Natural killer cell treated with Interleukin-12 subunit alpha and Interleukin-12 subunit beta and Interleukin-15 and Interleukin-18, amount 100 ng/mL, for 72 hours (primary cell): ENCODE measurements around the gene EFCAB10. TPM values are rescaled to one million over a fixed set of nuclear protein-coding genes. Genes with fewer than 3 reads are reported as not detected.

Experiments used
- ATAC-seq, 2 donors: fragments of 150-1000 bp; cut with Tn5 transposase in 1 of 2; sonication (Bioruptor Pico), chemical (Tn5 transposase) in 1 of 2; 2 replicates each; pipeline ENCODE4 v1.10.0; 2021
- DNase-seq: peaks from one replicate; pipeline ENCODE4 v3.0.0; 2022; ENCODE audit warnings: low spot score
- H3K27ac Mint-ChIP-seq, 2 donors: 1 replicate in 1 of 2; 2 replicates in 1 of 2; pipeline ENCODE4 v1.8.0; 2022; ENCODE audit warnings: mixed read lengths in 2 of 2, mild to moderate bottlenecking in 1 of 2, moderate library complexity in 1 of 2
- H3K27me3 Mint-ChIP-seq, 2 donors: 1 replicate in 1 of 2; 2 replicates in 1 of 2; pipeline ENCODE4 v1.8.0; 2022; ENCODE audit warnings: mixed read lengths in 2 of 2
- H3K36me3 Mint-ChIP-seq: one replicate; pipeline ENCODE4 v1.8.0; 2022; ENCODE audit warnings: mixed read lengths
- H3K4me1 Mint-ChIP-seq, 2 donors: 1 replicate in 1 of 2; 2 replicates in 1 of 2; pipeline ENCODE4 v1.8.0; 2022; ENCODE audit warnings: low read depth in 2 of 2, mixed read lengths in 2 of 2, mild to moderate bottlenecking in 1 of 2
- H3K4me3 Mint-ChIP-seq: one replicate; pipeline ENCODE4 v1.8.0; 2022; ENCODE audit warnings: mixed read lengths
- H3K9me3 Mint-ChIP-seq: 2 replicates; pipeline ENCODE4 v1.8.0; 2022; ENCODE audit warnings: mixed read lengths
- total RNA-seq, 2 donors: library from RNA; stranded (reverse); gene quantifications; one replicate each; pipeline ENCODE4 v1.2.3, GENCODE V29; 2022

The EFCAB10 gene
- total RNA-seq = not detected

DNA sequence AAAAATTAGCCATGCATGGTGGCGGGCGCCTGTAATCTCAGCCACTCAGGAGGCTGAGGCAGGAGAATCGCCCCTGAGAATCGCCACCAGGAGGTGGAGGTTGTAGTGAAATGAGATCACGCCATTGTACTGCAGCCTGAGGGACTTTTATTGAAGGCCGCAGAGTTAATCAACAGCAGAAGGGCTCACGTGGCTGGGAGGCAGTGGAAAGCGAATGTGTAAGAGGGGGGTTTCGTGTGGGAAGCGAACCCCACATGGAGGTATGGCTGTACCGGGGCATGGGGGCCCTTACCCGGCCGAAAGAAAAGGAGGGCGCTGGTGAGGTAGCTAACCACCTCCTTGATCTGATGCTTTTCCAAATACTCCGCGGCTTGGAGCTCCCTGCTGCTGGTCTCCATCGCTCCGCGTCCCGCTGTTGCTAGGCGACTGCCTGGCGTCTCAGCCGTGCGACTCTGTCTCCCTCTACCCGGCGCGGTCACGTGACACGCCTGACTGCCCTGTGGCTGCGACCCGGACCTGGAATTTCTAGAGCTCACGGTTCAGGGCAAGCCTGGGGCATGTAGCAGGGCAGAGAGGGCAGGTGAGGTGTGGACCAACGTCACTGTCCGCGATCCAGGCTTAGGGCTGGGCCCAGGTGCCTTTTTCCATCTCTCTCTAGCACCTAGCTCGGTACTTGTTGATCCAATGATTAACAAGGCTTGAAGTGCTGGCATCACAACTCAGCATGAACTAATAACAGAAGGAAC is at the start of gene EFCAB10:
EFCAB10 (minus strand) TSS at position 428 of the 746 bp plus-strand sequence; CDS start at position 398, 30 bp downstream.
- Mint-ChIP-seq H3K4me3 (peak within 1 kb of the TSS; percentile 42), H3K36me3 (peaks cover 7% of the 10 kb centered on the region), H3K27me3 (peaks cover 0 to 10% of the 10 kb centered on the region in 2 donors), H3K27ac (no peak within 1 kb of the TSS), H3K4me1 (peaks cover 0 to 11% of the 10 kb centered on the region in 2 donors), H3K9me3 (peaks cover 3% of the 10 kb centered on the region)
- DNase-seq = no peak
- ATAC-seq = peak; percentile 33 to 45

DNA sequence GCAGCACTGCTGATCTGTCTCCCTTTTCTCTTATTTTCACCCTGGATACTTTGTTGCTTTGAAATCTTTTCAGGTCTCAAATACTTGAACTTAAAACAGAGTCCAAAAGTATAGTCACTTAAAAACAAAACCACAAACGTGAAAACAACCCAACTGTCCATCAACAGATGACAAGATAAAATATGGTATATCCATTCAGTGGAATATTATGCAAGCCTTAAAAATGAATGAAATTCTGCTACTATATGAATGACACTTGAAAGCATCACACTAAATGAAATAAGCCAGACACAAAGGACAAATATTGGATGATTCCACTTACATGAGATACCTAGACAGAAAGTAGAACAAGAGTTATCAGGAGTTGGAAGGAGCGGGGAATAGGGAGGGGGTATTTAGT is 44.7 kb upstream of the EFCAB10 start:
- H3K4me1 Mint-ChIP-seq = no peaks in the 10 kb centered on the region
- H3K27ac Mint-ChIP-seq = no peak overlapping the region
- DNase-seq (no peak), ATAC-seq (no peak)
- H3K4me3 Mint-ChIP-seq = no peak overlapping the region
- H3K36me3 Mint-ChIP-seq = peaks cover 11% of the 10 kb centered on the region
- H3K27me3 Mint-ChIP-seq = no peaks in the 10 kb centered on the region
- peaks cover 4% of the 10 kb centered on the region for H3K9me3 Mint-ChIP-seq

GRCh38 chr7:105623906-105624305 is 42.6 kb upstream of the EFCAB10 start:
- H3K36me3 Mint-ChIP-seq = peaks cover 11% of the 10 kb centered on the region
- no peak overlapping the region for H3K4me3 Mint-ChIP-seq
- no peak for ATAC-seq
- DNase-seq = no peak
- no peaks in the 10 kb centered on the region for H3K4me1 Mint-ChIP-seq
- no peak overlapping the region for H3K27ac Mint-ChIP-seq
- H3K27me3 Mint-ChIP-seq = no peaks in the 10 kb centered on the region
- peaks cover 4% of the 10 kb centered on the region for H3K9me3 Mint-ChIP-seq

- no peaks in the 10 kb centered on the region for H3K4me1 Mint-ChIP-seq
- no peak overlapping the region for H3K4me3 Mint-ChIP-seq
- H3K27ac Mint-ChIP-seq = no peak overlapping the region
- DNase-seq (no peak), ATAC-seq (no peak)
- H3K27me3 Mint-ChIP-seq = no peaks in the 10 kb centered on the region
- H3K36me3 Mint-ChIP-seq = peaks cover 11% of the 10 kb centered on the region
- H3K9me3 Mint-ChIP-seq = peaks cover 4% of the 10 kb centered on the region
These were observed 42.1 kb upstream of the EFCAB10 start for GRCh38 chr7:105623378-105623777.

GRCh38 chr7:105622106-105622731 is 40.9 kb upstream of the EFCAB10 start:
- Mint-ChIP-seq H3K9me3 (peaks cover 4% of the 10 kb centered on the region), H3K4me1 (no peaks in the 10 kb centered on the region), H3K27ac (no peak overlapping the region), H3K4me3 (no peak overlapping the region), H3K27me3 (no peaks in the 10 kb centered on the region), H3K36me3 (peaks cover 11% of the 10 kb centered on the region)
- ATAC-seq (no peak), DNase-seq (no peak)

DNA sequence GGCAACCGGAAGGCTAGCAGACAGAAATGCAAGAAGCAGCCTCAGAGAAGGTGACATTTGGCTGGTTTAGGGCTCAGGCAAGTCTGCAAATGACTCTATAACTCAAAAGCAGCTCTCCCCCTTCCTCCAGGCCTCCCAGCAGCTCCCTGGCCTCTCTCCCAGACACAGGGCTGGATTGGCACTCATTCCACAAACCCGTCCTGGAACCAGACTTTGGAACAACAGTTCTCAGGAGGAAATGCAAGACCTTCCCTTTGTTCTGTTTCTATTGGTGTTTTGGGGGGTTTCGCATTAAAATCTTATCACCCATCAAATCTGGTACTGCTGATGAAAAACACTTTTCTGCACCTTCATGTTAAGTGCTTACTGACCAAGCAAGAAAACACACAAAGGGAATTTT is 40.3 kb upstream of the EFCAB10 start:
- Mint-ChIP-seq H3K9me3 (peaks cover 4% of the 10 kb centered on the region), H3K36me3 (peaks cover 9% of the 10 kb centered on the region), H3K4me1 (no peaks in the 10 kb centered on the region), H3K27ac (no peak overlapping the region), H3K4me3 (no peak overlapping the region), H3K27me3 (no peaks in the 10 kb centered on the region)
- DNase-seq (no peak), ATAC-seq (no peak)

GRCh38 chr7:105621176-105621575 is 39.9 kb upstream of the EFCAB10 start:
- no peak for ATAC-seq
- Mint-ChIP-seq H3K27ac (no peak overlapping the region), H3K4me1 (no peaks in the 10 kb centered on the region), H3K4me3 (no peak overlapping the region), H3K27me3 (no peaks in the 10 kb centered on the region), H3K36me3 (peaks cover 5% of the 10 kb centered on the region), H3K9me3 (peaks cover 3% of the 10 kb centered on the region)
- DNase-seq = no peak

DNA sequence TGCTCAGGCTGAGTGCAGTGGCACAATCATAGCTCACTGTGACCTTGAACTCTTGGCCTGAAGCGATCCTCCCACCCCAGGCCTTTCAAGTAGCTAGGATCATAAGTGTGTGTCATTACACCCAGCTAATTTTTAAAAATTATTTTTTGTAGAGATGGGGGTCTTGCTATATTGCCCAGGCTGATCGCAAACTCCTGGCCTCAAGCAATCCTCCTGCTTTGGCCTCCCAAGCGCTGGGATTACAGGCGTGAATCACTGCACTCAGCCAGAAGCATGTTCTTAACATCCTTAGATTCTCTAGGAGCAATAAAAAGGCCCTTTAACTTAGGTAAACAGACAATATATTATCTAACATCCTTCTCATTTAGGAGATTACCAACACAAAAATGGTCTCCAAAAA is 38.3 kb upstream of the EFCAB10 start:
- Mint-ChIP-seq H3K4me3 (no peak overlapping the region), H3K36me3 (no peaks in the 10 kb centered on the region), H3K9me3 (no peaks in the 10 kb centered on the region), H3K27me3 (no peaks in the 10 kb centered on the region), H3K4me1 (no peaks in the 10 kb centered on the region), H3K27ac (no peak overlapping the region)
- DNase-seq (no peak), ATAC-seq (no peak)

DNA sequence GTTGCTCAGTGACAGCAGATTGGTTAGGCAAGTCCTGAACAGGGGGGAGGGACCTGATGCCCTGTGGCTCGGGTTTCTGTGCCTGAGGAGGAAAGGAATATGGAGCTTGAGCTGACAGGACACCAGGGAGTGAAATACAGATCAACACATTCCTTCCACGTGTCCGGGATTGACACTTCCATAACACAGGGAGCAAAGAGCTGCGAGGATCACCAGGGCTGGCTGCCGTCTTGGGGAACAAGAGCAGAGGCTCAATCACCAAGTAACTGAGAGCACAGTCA is 36.7 kb upstream of the EFCAB10 start:
- DNase-seq (no peak), ATAC-seq (no peak)
- Mint-ChIP-seq H3K27ac (no peak overlapping the region), H3K4me3 (no peak overlapping the region), H3K27me3 (no peaks in the 10 kb centered on the region), H3K9me3 (no peaks in the 10 kb centered on the region), H3K4me1 (no peaks in the 10 kb centered on the region), H3K36me3 (no peaks in the 10 kb centered on the region)

- ATAC-seq (no peak), DNase-seq (no peak)
- no peak overlapping the region for H3K27ac Mint-ChIP-seq
- H3K9me3 Mint-ChIP-seq = no peaks in the 10 kb centered on the region
- no peak overlapping the region for H3K4me3 Mint-ChIP-seq
- H3K36me3 Mint-ChIP-seq = no peaks in the 10 kb centered on the region
- no peaks in the 10 kb centered on the region for H3K27me3 Mint-ChIP-seq
- no peaks in the 10 kb centered on the region for H3K4me1 Mint-ChIP-seq
These were observed 36.2 kb upstream of the EFCAB10 start for GRCh38 chr7:105617280-105618015.

- no peaks in the 10 kb centered on the region for H3K4me1 Mint-ChIP-seq
- no peak overlapping the region for H3K4me3 Mint-ChIP-seq
- no peaks in the 10 kb centered on the region for H3K27me3 Mint-ChIP-seq
- H3K27ac Mint-ChIP-seq = no peak overlapping the region
- no peaks in the 10 kb centered on the region for H3K9me3 Mint-ChIP-seq
- DNase-seq = no peak
- no peaks in the 10 kb centered on the region for H3K36me3 Mint-ChIP-seq
- no peak for ATAC-seq
These were observed 33.1 kb upstream of the EFCAB10 start for GRCh38 chr7:105614341-105614840.

- Mint-ChIP-seq H3K27me3 (no peaks in the 10 kb centered on the region), H3K27ac (no peak overlapping the region), H3K9me3 (no peaks in the 10 kb centered on the region), H3K4me1 (no peaks in the 10 kb centered on the region), H3K36me3 (no peaks in the 10 kb centered on the region), H3K4me3 (no peak overlapping the region)
- ATAC-seq (no peak), DNase-seq (no peak)
These were observed 32.5 kb upstream of the EFCAB10 start for GRCh38 chr7:105613611-105614330.

GRCh38 chr7:105612806-105613205 is 31.5 kb upstream of the EFCAB10 start:
- Mint-ChIP-seq H3K27me3 (no peaks in the 10 kb centered on the region), H3K27ac (no peak overlapping the region), H3K4me1 (no peaks in the 10 kb centered on the region), H3K9me3 (no peaks in the 10 kb centered on the region), H3K4me3 (no peak overlapping the region), H3K36me3 (no peaks in the 10 kb centered on the region)
- no peak for DNase-seq
- ATAC-seq = no peak
